Vagina (tissue), 2 donors: ENCODE data around the gene PRR11.
"Not testable (repeated sequence)": the region's sequence is repeated elsewhere in the genome, so short reads cannot be mapped to it uniquely, and the experiment has no call there.

Experiments
- CTCF ChIP-seq, 3 experiments: fragments of 450-650 bp in 2 of 3; fragments of 200-600 bp in 1 of 3; sonication (generic) in 1 of 3; IDR thresholded peaks; one replicate each; pipeline ENCODE4 v1.5.1; 2017 to 2019; ENCODE audit warnings: antibody characterized with exemption in 3 of 3, mild to moderate bottlenecking in 2 of 3, moderate library complexity in 2 of 3
- POLR2A ChIP-seq, 2 donors: fragments of 450-650 bp; IDR thresholded peaks; one replicate each; pipeline ENCODE4 v1.6.1; 2017; ENCODE audit warnings: antibody characterized with exemption in 2 of 2, mild to moderate bottlenecking in 2 of 2, moderate library complexity in 2 of 2
- POLR2AphosphoS5 ChIP-seq, 2 donors: sonication (generic); formaldehyde crosslinking; IDR thresholded peaks; one replicate each; pipeline ENCODE4 v1.9.0; 2017; ENCODE audit warnings: antibody characterized with exemption in 2 of 2, mild to moderate bottlenecking in 2 of 2, low read depth in 1 of 2; ENCODE audit not compliant: insufficient read depth in 1 of 2

GRCh38 chr17:59228588-59228987 is 73.0 kb downstream of the PRR11 start:
- not testable (repeated sequence) for TF ChIP-seq CTCF (IDR thresholded peaks at IDR 0.05); POLR2A (IDR thresholded peaks at IDR 0.05); POLR2AphosphoS5 (IDR thresholded peaks at IDR 0.05; ENCODE audit: insufficient read depth in 1 of 2, low read depth in 1 of 2)
